PFSK-1 (cell line): Measurements from ENCODE around the gene SLC9A5.

Source experiments
- FOXP2 ChIP-seq: optimal IDR thresholded peaks from 2 replicates; pipeline ENCODE3; 2011; ENCODE audit warnings: borderline replicate concordance, control low read depth, inconsistent platforms; ENCODE audit not compliant: insufficient read depth; ENCODE audit errors: extremely low read length, extremely low read depth
- POLR2AphosphoS5 ChIP-seq: IDR thresholded peaks from 2 replicates; pipeline ENCODE4 v1.6.1; 2012; ENCODE audit warnings: low read depth, mild to moderate bottlenecking, control low read depth, low read length, moderate library complexity
- REST ChIP-seq, 2 experiments: IDR thresholded peaks; 2 replicates each; pipeline versions ENCODE4 v1.6.1 to v1.8.0; 2011 to 2012; ENCODE audit warnings: low read depth in 2 of 2, low read length in 2 of 2, control low read depth in 1 of 2, inconsistent platforms in 1 of 2, mild to moderate bottlenecking in 1 of 2, moderate library complexity in 1 of 2; ENCODE audit not compliant: insufficient read depth in 1 of 2
- SIN3A ChIP-seq: IDR thresholded peaks from 2 replicates; pipeline ENCODE4 v1.6.1; 2012; ENCODE audit warnings: mild to moderate bottlenecking, low read length, moderate library complexity, borderline replicate concordance; ENCODE audit not compliant: insufficient read depth
- TAF1 ChIP-seq: IDR thresholded peaks from 2 replicates; pipeline ENCODE4 v1.6.1; 2012; ENCODE audit warnings: low read length, control low read depth, borderline replicate concordance; ENCODE audit not compliant: insufficient read depth

The SLC9A5 gene

GRCh38 chr16:67248073-67248400 is 742 bp upstream of the SLC9A5 start:
- no peak for TF ChIP-seq TAF1
- no peak for TF ChIP-seq REST (IDR thresholded peaks at IDR 0.05; ENCODE audit: insufficient read depth in 1 of 2, low read depth in 2 of 2, low read length in 2 of 2)
- TF ChIP-seq SIN3A: no peak
- TF ChIP-seq FOXP2: no peak
- no peak for TF ChIP-seq POLR2AphosphoS5

- TF ChIP-seq FOXP2: no peak
- TF ChIP-seq REST (IDR thresholded peaks at IDR 0.05; ENCODE audit: insufficient read depth in 1 of 2, low read depth in 2 of 2, low read length in 2 of 2): no peak
- TF ChIP-seq SIN3A: no peak
- TF ChIP-seq TAF1: no peak
- TF ChIP-seq POLR2AphosphoS5: no peak
Measured at GRCh38 chr16:67249178-67250044, 632 bp downstream of the SLC9A5 start.

GRCh38 chr16:67250045-67250327 is 1.2 kb downstream of the SLC9A5 start:
- TF ChIP-seq FOXP2: no peak
- TF ChIP-seq SIN3A: no peak
- TF ChIP-seq POLR2AphosphoS5: no peak

GRCh38 chr16:67252609-67253497 is 4.1 kb downstream of the SLC9A5 start:
- TF ChIP-seq FOXP2: no peak
- no peak for TF ChIP-seq REST (IDR thresholded peaks at IDR 0.05; ENCODE audit: insufficient read depth in 1 of 2, low read depth in 2 of 2, low read length in 2 of 2)

- TF ChIP-seq FOXP2 (no peak), SIN3A (no peak), POLR2AphosphoS5 (no peak), REST (IDR thresholded peaks at IDR 0.05; ENCODE audit: insufficient read depth in 1 of 2, low read depth in 2 of 2, low read length in 2 of 2) (no peak)
Measured at GRCh38 chr16:67254801-67255552, 6.2 kb downstream of the SLC9A5 start.
